ENCODE data around the gene NBPF3. TPM values are rescaled to one million over a fixed set of nuclear protein-coding genes. Genes with fewer than 3 reads are reported as not detected.
A peak's percentile ranks its signal among the peaks of the same experiment; 100 is the strongest.

NBPF3 gene
- total RNA-seq, 4 donors from 2014 or later, result 4.4 to 24.8 (median 10.2) TPM

GRCh38 chr1:21496063-21496462, 56.1 kb downstream of the NBPF3 start:
- H3K27ac ChIP-seq, result no peak overlapping the region
- DNase-seq, result no peak
- H3K4me1 ChIP-seq, result no peaks in the 10 kb centered on the region
- H3K9me3 ChIP-seq, result no peaks in the 10 kb centered on the region
- H3K36me3 ChIP-seq, result no peaks in the 10 kb centered on the region
- no peak overlapping the region for H3K4me3 ChIP-seq
- TF ChIP-seq CTCF (IDR thresholded peaks at IDR 0.05) (no peak), POLR2A (IDR thresholded peaks at IDR 0.05) (no peak)
- H3K27me3 ChIP-seq, result no peaks in the 10 kb centered on the region

- H3K9me3 ChIP-seq, result no peaks in the 10 kb centered on the region
- TF ChIP-seq CTCF (IDR thresholded peaks at IDR 0.05) (no peak), POLR2A (IDR thresholded peaks at IDR 0.05) (no peak)
- H3K4me1 ChIP-seq, result no peaks in the 10 kb centered on the region
- H3K4me3 ChIP-seq, result no peak overlapping the region
- H3K36me3 ChIP-seq, result no peaks in the 10 kb centered on the region
- no peak overlapping the region for H3K27ac ChIP-seq
- peak in 1 of 3 donors; percentile 25 for DNase-seq
- H3K27me3 ChIP-seq, result no peaks in the 10 kb centered on the region
Measured at GRCh38 chr1:21496886-21497285, 56.9 kb downstream of the NBPF3 start.

GRCh38 chr1:21497466-21498061, 57.6 kb downstream of the NBPF3 start:
- DNase-seq, result no peak
- H3K9me3 ChIP-seq, result no peaks in the 10 kb centered on the region
- TF ChIP-seq POLR2A (IDR thresholded peaks at IDR 0.05), result no peak
- no peak for TF ChIP-seq CTCF (IDR thresholded peaks at IDR 0.05)
- H3K4me3 ChIP-seq, result no peak overlapping the region
- H3K4me1 ChIP-seq, result no peaks in the 10 kb centered on the region
- H3K27ac ChIP-seq, result no peak overlapping the region
- no peaks in the 10 kb centered on the region for H3K27me3 ChIP-seq
- no peaks in the 10 kb centered on the region for H3K36me3 ChIP-seq

GRCh38 chr1:21499283-21499950, 59.5 kb downstream of the NBPF3 start:
- no peak overlapping the region for H3K4me3 ChIP-seq
- no peaks in the 10 kb centered on the region for H3K36me3 ChIP-seq
- no peak for TF ChIP-seq CTCF (IDR thresholded peaks at IDR 0.05)
- TF ChIP-seq POLR2A (IDR thresholded peaks at IDR 0.05), result no peak
- H3K27ac ChIP-seq, result no peak overlapping the region
- no peaks in the 10 kb centered on the region for H3K4me1 ChIP-seq
- DNase-seq, result no peak
- no peaks in the 10 kb centered on the region for H3K27me3 ChIP-seq
- H3K9me3 ChIP-seq, result no peaks in the 10 kb centered on the region

GRCh38 chr1:21503706-21504377, 63.9 kb downstream of the NBPF3 start:
- no peak for DNase-seq
- Histone ChIP-seq H3K27me3 (no peaks in the 10 kb centered on the region), H3K27ac (no peak overlapping the region), H3K4me3 (no peak overlapping the region), H3K9me3 (no peaks in the 10 kb centered on the region), H3K4me1 (peaks cover 0 to 5% (median 4%) of the 10 kb centered on the region in 4 donors), H3K36me3 (no peaks in the 10 kb centered on the region)
- TF ChIP-seq CTCF (IDR thresholded peaks at IDR 0.05) (no peak), POLR2A (IDR thresholded peaks at IDR 0.05) (no peak)
